ENCODE data around the gene NPR2.

DNA sequence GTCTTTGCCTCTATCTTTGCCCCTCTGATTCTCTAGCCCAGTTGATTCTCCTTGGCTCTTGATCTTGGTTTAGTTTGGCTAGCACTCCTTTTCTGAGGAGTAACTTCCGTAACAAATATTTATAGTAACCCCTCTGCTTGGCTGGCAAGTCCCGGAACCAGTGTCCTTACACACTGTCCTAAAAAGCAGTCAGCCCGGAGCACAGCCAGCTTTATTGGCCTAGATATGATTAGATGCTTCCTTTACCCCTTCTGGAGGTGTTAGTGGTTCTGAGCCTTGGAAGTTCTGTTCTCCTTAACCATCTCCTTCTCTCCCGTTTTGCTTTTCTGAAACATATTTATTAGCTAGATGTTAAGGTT is 20.3 kb upstream of the NPR2 start:
- TF ChIP-seq, protein P1, sequence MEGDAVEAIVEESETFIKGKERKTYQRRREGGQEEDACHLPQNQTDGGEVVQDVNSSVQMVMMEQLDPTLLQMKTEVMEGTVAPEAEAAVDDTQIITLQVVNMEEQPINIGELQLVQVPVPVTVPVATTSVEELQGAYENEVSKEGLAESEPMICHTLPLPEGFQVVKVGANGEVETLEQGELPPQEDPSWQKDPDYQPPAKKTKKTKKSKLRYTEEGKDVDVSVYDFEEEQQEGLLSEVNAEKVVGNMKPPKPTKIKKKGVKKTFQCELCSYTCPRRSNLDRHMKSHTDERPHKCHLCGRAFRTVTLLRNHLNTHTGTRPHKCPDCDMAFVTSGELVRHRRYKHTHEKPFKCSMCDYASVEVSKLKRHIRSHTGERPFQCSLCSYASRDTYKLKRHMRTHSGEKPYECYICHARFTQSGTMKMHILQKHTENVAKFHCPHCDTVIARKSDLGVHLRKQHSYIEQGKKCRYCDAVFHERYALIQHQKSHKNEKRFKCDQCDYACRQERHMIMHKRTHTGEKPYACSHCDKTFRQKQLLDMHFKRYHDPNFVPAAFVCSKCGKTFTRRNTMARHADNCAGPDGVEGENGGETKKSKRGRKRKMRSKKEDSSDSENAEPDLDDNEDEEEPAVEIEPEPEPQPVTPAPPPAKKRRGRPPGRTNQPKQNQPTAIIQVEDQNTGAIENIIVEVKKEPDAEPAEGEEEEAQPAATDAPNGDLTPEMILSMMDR (IDR thresholded peaks at IDR 0.05): no peak
- no peak for TF ChIP-seq POLR2A (IDR thresholded peaks at IDR 0.05)
- TF ChIP-seq EP300 (IDR thresholded peaks at IDR 0.05): no peak
